HS-5 (cell line): ENCODE data around the gene CYP1A1.
A peak's percentile ranks its signal among the peaks of the same experiment; 100 is the strongest.

ENCODE experiments used
- DNase-seq: peaks from one replicate; pipeline ENCODE4 v3.0.0-alpha.2; 2012; ENCODE audit warnings: low read depth

Gene CYP1A1

GRCh38 chr15:74695597-74696397 is 29.5 kb downstream of the CYP1A1 start, which contains the start of gene EDC3:
TSS of gene EDC3 (minus strand) at chr15:74696024. CDS start at chr15:74675124, 20,900 bp downstream.
- DNase-seq = peak; percentile 46

DNA sequence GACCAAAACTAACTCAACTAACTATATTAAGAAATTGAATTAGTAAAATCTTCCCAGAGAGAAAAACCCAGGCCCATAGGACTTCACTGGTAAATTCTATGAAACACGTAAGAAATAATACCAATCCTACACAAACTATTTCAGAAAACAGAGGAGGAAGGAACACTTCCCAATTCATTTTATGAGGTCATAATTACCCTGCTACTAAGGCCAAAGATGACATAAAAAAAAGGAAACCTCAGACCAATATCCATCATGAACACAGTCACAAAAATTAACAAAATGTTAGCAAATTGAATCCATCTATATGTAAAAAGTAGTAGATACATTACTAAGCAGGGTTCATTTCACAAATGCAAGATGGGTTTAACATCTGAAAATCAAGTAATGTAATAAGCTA is 33.0 kb downstream of the CYP1A1 start:
- DNase-seq = no peak

GRCh38 chr15:74683758-74684157 is 41.6 kb downstream of the CYP1A1 start:
- DNase-seq = no peak

DNA sequence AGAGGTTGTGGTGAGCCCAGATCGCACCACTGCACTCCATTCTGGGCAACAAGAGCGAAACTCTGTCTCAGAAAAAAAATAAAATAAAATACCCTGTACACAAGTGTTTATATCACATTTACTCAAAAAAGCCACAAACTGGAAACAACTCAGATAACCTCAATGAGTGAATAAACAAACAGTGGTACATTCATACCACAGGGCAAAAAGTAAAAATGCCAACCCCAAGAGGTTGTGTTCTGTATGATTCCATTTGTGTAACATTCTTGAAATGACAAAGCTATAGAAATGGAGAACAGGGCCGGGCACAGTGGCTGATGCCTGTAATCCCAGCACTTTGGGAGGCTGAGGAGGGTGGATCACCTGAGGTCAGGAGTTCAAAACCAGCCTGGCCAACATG is 42.4 kb downstream of the CYP1A1 start:
- no peak for DNase-seq

- no peak for DNase-seq
Observed at GRCh38 chr15:74680456-74680855, 44.9 kb downstream of the CYP1A1 start.

DNA sequence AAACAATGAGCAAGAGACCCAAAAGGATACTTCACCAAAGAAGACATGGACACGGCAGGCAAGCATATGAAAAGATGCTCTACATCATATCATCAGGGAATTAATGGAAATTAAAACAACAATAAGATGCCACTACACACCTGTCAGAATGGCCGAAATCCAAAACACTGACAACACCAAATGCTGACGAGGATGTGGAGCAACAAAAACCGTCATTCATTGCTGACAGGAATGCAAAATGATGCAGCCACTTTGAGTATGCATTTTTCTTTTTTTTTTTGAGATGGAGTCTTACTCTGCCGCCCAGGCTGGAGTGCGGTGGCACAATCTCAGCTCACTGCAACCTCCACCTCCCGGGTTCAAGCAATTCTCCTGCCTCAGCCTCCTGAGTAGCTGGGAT is 48.5 kb downstream of the CYP1A1 start:
- DNase-seq = no peak

- DNase-seq = no peak
Observed at GRCh38 chr15:74674161-74674560, 51.2 kb downstream of the CYP1A1 start.

DNA sequence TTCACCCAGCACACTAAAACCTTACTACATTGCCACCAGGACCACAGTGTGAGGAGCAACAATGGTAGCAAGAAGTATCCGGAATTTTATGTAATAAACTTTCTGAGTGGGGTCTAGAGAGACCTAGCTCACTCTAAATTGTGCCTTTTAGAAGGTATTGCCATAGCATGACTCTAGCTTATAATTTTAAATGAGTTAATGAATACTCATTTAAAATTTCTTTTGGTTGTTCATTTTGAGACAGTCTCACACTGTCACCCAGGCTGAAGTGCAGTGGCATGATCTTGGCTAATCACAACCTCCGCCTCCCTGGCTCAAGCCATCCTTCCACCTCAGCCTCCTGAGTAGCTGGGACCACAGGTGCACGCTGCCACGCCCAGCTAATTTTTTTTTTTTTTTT is 55.7 kb downstream of the CYP1A1 start:
- DNase-seq = no peak
